Activated CD8-positive, alpha-beta T cell treated with anti-CD3 and anti-CD28 coated beads, Interleukin-2, amount 10 ng/mL, durations not matched to agents 7 days and 5 days (primary cell): ENCODE measurements around the gene RAD51B. TPM values are rescaled to one million over a fixed set of nuclear protein-coding genes. Genes with fewer than 3 reads are reported as not detected.

Source experiments
- ATAC-seq: fragments of 150-1000 bp; cut with Tn5 transposase; one replicate; pipeline ENCODE4 v1.10.0; 2021; ENCODE audit warnings: moderate library complexity
- CTCF ChIA-PET: fragments of 350-600 bp; sonication (Branson Sonifier 250); formaldehyde crosslinking; loops from one replicate; lab custom pipeline; 2021; ENCODE audit warnings: antibody characterized with exemption; lab: Charles Lee
- POLR2A ChIA-PET: fragments of 350-600 bp; sonication (Branson Sonifier 250); formaldehyde crosslinking; loops from one replicate; lab custom pipeline; 2021; ENCODE audit warnings: antibody characterized with exemption; lab: Charles Lee
- DNase-seq: peaks from one replicate; pipeline ENCODE4 v3.0.0-alpha.2; 2020
- H3K27ac Mint-ChIP-seq: one replicate; pipeline ENCODE4 v1.8.0; 2021; ENCODE audit warnings: mild to moderate bottlenecking, mixed read lengths
- H3K27me3 Mint-ChIP-seq: one replicate; pipeline ENCODE4 v1.8.0; 2021; ENCODE audit warnings: low read depth, mixed read lengths
- H3K36me3 Mint-ChIP-seq: one replicate; pipeline ENCODE4 v1.8.0; 2021; ENCODE audit warnings: low read depth, mixed read lengths
- H3K4me1 Mint-ChIP-seq: one replicate; pipeline ENCODE4 v1.8.0; 2021; ENCODE audit warnings: low read depth, mixed read lengths
- H3K4me3 Mint-ChIP-seq: one replicate; pipeline ENCODE4 v1.8.0; 2021; ENCODE audit warnings: mild to moderate bottlenecking, mixed read lengths
- H3K9me3 Mint-ChIP-seq: one replicate; pipeline ENCODE4 v1.8.0; 2022; ENCODE audit warnings: mixed read lengths; ENCODE audit not compliant: insufficient read depth
- total RNA-seq, 2 experiments: library from RNA; stranded (reverse); gene quantifications; one replicate each; pipeline ENCODE4 v1.2.3, GENCODE V29; 2021

The RAD51B gene
- total RNA-seq, 2 experiments from 2014 or later, result 34.1 to 38.8 TPM

- H3K27ac Mint-ChIP-seq, result no peak overlapping the region
- H3K36me3 Mint-ChIP-seq, result no peaks in the 10 kb centered on the region
- H3K9me3 Mint-ChIP-seq, result no peaks in the 10 kb centered on the region
- ATAC-seq (no peak), DNase-seq (no peak)
- H3K4me1 Mint-ChIP-seq, result no peaks in the 10 kb centered on the region
- ChIA-PET POLR2A (no interaction called here), CTCF (no interaction called here)
- H3K4me3 Mint-ChIP-seq, result no peak overlapping the region
- no peaks in the 10 kb centered on the region for H3K27me3 Mint-ChIP-seq
Measured at GRCh38 chr14:68394118-68394763, 574.7 kb downstream of the RAD51B start.

GRCh38 chr14:68394764-68395143 is 575.2 kb downstream of the RAD51B start:
- Mint-ChIP-seq H3K36me3 (no peaks in the 10 kb centered on the region), H3K9me3 (no peaks in the 10 kb centered on the region), H3K4me1 (no peaks in the 10 kb centered on the region), H3K27me3 (no peaks in the 10 kb centered on the region), H3K27ac (no peak overlapping the region), H3K4me3 (no peak overlapping the region)
- POLR2A ChIA-PET, result no interaction called here
- CTCF ChIA-PET, result no interaction called here
- DNase-seq, result no peak
- ATAC-seq, result no peak

- Mint-ChIP-seq H3K9me3 (no peaks in the 10 kb centered on the region), H3K36me3 (no peaks in the 10 kb centered on the region), H3K27ac (no peak overlapping the region), H3K4me1 (peaks cover 4% of the 10 kb centered on the region), H3K4me3 (no peak overlapping the region), H3K27me3 (no peaks in the 10 kb centered on the region)
- POLR2A ChIA-PET, result no interaction called here
- ATAC-seq, result no peak
- DNase-seq, result no peak
- CTCF ChIA-PET, result no interaction called here
Measured at GRCh38 chr14:68395604-68396003, 576.0 kb downstream of the RAD51B start.

GRCh38 chr14:68396461-68396860 is 576.9 kb downstream of the RAD51B start:
- ATAC-seq (no peak), DNase-seq (no peak)
- no peaks in the 10 kb centered on the region for H3K27me3 Mint-ChIP-seq
- no peak overlapping the region for H3K4me3 Mint-ChIP-seq
- ChIA-PET CTCF (no interaction called here), POLR2A (no interaction called here)
- peaks cover 4% of the 10 kb centered on the region for H3K4me1 Mint-ChIP-seq
- no peak overlapping the region for H3K27ac Mint-ChIP-seq
- H3K36me3 Mint-ChIP-seq, result no peaks in the 10 kb centered on the region
- no peaks in the 10 kb centered on the region for H3K9me3 Mint-ChIP-seq

- Mint-ChIP-seq H3K4me1 (peaks cover 4% of the 10 kb centered on the region), H3K27me3 (no peaks in the 10 kb centered on the region), H3K4me3 (no peak overlapping the region), H3K9me3 (no peaks in the 10 kb centered on the region), H3K27ac (no peak overlapping the region), H3K36me3 (no peaks in the 10 kb centered on the region)
- POLR2A ChIA-PET, result no interaction called here
- ATAC-seq, result no peak
- no peak for DNase-seq
- CTCF ChIA-PET, result no interaction called here
Measured at GRCh38 chr14:68397371-68397811, 577.8 kb downstream of the RAD51B start.

- Mint-ChIP-seq H3K9me3 (no peaks in the 10 kb centered on the region), H3K4me1 (peaks cover 4% of the 10 kb centered on the region), H3K27ac (no peak overlapping the region), H3K4me3 (no peak overlapping the region), H3K36me3 (no peaks in the 10 kb centered on the region), H3K27me3 (no peaks in the 10 kb centered on the region)
- POLR2A ChIA-PET, result no interaction called here
- CTCF ChIA-PET, result no interaction called here
- DNase-seq (no peak), ATAC-seq (no peak)
Measured at GRCh38 chr14:68397822-68398221, 578.2 kb downstream of the RAD51B start.

- H3K27ac Mint-ChIP-seq, result no peak overlapping the region
- DNase-seq (no peak), ATAC-seq (no peak)
- no peaks in the 10 kb centered on the region for H3K9me3 Mint-ChIP-seq
- no peak overlapping the region for H3K4me3 Mint-ChIP-seq
- POLR2A ChIA-PET, result no interaction called here
- peaks cover 4% of the 10 kb centered on the region for H3K4me1 Mint-ChIP-seq
- no peaks in the 10 kb centered on the region for H3K27me3 Mint-ChIP-seq
- H3K36me3 Mint-ChIP-seq, result peaks cover 1% of the 10 kb centered on the region
- CTCF ChIA-PET, result no interaction called here
Measured at GRCh38 chr14:68398370-68398769, 578.8 kb downstream of the RAD51B start.

GRCh38 chr14:68399971-68400370 is 580.4 kb downstream of the RAD51B start:
- Mint-ChIP-seq H3K27ac (no peak overlapping the region), H3K27me3 (no peaks in the 10 kb centered on the region), H3K4me1 (peaks cover 17% of the 10 kb centered on the region), H3K9me3 (no peaks in the 10 kb centered on the region), H3K4me3 (no peak overlapping the region), H3K36me3 (peaks cover 1% of the 10 kb centered on the region)
- POLR2A ChIA-PET, result no interaction called here
- ATAC-seq (no peak), DNase-seq (no peak)
- CTCF ChIA-PET, result interaction anchor here (0.9 to 1.2 kb wide), 3 partner anchors 34 to 444 kb away, joined by 3 to 4 read pairs (median 3); no protein-coding TSS in a partner anchor

- POLR2A ChIA-PET, result no interaction called here
- Mint-ChIP-seq H3K27ac (no peak overlapping the region), H3K36me3 (peaks cover 1% of the 10 kb centered on the region), H3K27me3 (no peaks in the 10 kb centered on the region), H3K4me3 (no peak overlapping the region), H3K4me1 (peaks cover 19% of the 10 kb centered on the region), H3K9me3 (no peaks in the 10 kb centered on the region)
- no peak for ATAC-seq
- DNase-seq, result no peak
- CTCF ChIA-PET, result interaction anchor here (0.6 to 1.1 kb wide), 3 partner anchors 11 to 112 kb away, joined by 3 to 4 read pairs (median 3); no protein-coding TSS in a partner anchor
Measured at GRCh38 chr14:68401317-68401716, 581.7 kb downstream of the RAD51B start.

- CTCF ChIA-PET, result interaction anchor here (0.9 to 1.6 kb wide), 2 partner anchors 10 to 151 kb away, joined by 3 to 4 read pairs; no protein-coding TSS in a partner anchor
- no peak overlapping the region for H3K27ac Mint-ChIP-seq
- no peaks in the 10 kb centered on the region for H3K27me3 Mint-ChIP-seq
- no peak overlapping the region for H3K4me3 Mint-ChIP-seq
- no peak for ATAC-seq
- peaks cover 19% of the 10 kb centered on the region for H3K4me1 Mint-ChIP-seq
- no peak for DNase-seq
- H3K36me3 Mint-ChIP-seq, result peaks cover 1% of the 10 kb centered on the region
- H3K9me3 Mint-ChIP-seq, result no peaks in the 10 kb centered on the region
- POLR2A ChIA-PET, result interaction anchor here (0.6 kb wide), 1 partner anchor 35 kb away, joined by 3 read pairs; no protein-coding TSS in a partner anchor
Measured at GRCh38 chr14:68401855-68402254, 582.3 kb downstream of the RAD51B start.

GRCh38 chr14:68402525-68403101 is 583.0 kb downstream of the RAD51B start:
- Mint-ChIP-seq H3K4me1 (peaks cover 22% of the 10 kb centered on the region), H3K36me3 (peaks cover 1% of the 10 kb centered on the region), H3K27ac (no peak overlapping the region), H3K4me3 (no peak overlapping the region), H3K9me3 (no peaks in the 10 kb centered on the region), H3K27me3 (no peaks in the 10 kb centered on the region)
- ChIA-PET CTCF (interaction anchor here (1.6 kb wide), 1 partner anchor 152 kb away, joined by 3 read pairs; no protein-coding TSS in a partner anchor), POLR2A (interaction anchor here (0.6 kb wide), 1 partner anchor 34 kb away, joined by 3 read pairs; no protein-coding TSS in a partner anchor)
- ATAC-seq (no peak), DNase-seq (no peak)
